ENCODE data around the gene MUSK. TPM values are rescaled to one million over a fixed set of nuclear protein-coding genes. Genes with fewer than 3 reads are reported as not detected.

The MUSK gene
- total RNA-seq, 4 donors from 2014 or later: 1.5 to 7.9 (median 5.4) TPM

GRCh38 chr9:110807956-110808598, 139.5 kb downstream of the MUSK start:
- H3K4me3 ChIP-seq: no peak overlapping the region
- no peaks in the 10 kb centered on the region for H3K9me3 ChIP-seq
- no peak overlapping the region for H3K27ac ChIP-seq (replicated peaks in 1 of 4)
- whole genome bisulfite sequencing: 84% methylated on average over 6 of the region's 6 CpGs
- no peaks in the 10 kb centered on the region for H3K4me1 ChIP-seq
- no peak for DNase-seq (ENCODE audit: extremely low spot score)
- H3K27me3 ChIP-seq: no peaks in the 10 kb centered on the region
- no peaks in the 10 kb centered on the region for H3K36me3 ChIP-seq
- intact Hi-C loops (cut with DNase I): no loop called here
- TF ChIP-seq EP300 (IDR thresholded peaks at IDR 0.05): no peak

GRCh38 chr9:110808599-110808980, 140.0 kb downstream of the MUSK start:
- Histone ChIP-seq H3K27ac (replicated peaks in 1 of 4) (no peak overlapping the region), H3K4me3 (no peak overlapping the region), H3K9me3 (no peaks in the 10 kb centered on the region), H3K27me3 (no peaks in the 10 kb centered on the region), H3K36me3 (no peaks in the 10 kb centered on the region), H3K4me1 (no peaks in the 10 kb centered on the region)
- TF ChIP-seq POLR2A (IDR thresholded peaks at IDR 0.05; ENCODE audit: low read depth) (no peak), EP300 (IDR thresholded peaks at IDR 0.05) (no peak), CTCF (IDR thresholded peaks at IDR 0.05) (no peak), POLR2AphosphoS5 (IDR thresholded peaks at IDR 0.05) (no peak)
- WGBS: 89% methylated on average over 4 of the region's 4 CpGs
- intact Hi-C loops (cut with DNase I): no loop called here
- no peak for DNase-seq (ENCODE audit: extremely low spot score)

DNA sequence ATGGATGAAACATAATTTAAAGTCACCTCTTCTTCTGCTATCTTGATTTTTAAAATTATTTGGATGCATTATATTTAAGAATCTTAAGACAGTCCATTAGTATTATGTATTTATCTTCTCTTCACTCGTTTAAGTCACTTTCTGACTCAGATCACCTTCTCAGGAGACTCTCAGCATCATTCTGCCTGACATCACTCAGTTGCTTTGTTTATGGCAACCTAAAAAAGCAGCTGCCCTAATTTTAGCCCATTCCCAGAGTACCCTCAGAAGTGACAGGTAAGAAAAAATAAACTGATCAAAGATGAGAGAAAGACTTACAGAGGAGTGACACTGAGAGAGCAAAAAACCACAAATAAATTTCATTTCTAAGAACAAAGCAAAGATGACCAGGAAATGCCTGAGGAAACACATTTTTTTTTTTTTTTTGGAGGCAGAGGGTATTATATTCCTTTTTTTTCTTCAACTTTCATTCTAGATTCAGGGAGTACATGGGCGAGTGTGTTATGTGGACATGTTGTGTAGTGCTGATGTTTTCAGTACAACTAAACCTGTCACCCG, 140.5 kb downstream of the MUSK start:
- TF ChIP-seq POLR2AphosphoS5 (IDR thresholded peaks at IDR 0.05) (no peak), CTCF (IDR thresholded peaks at IDR 0.05) (no peak), POLR2A (IDR thresholded peaks at IDR 0.05; ENCODE audit: low read depth) (no peak), EP300 (IDR thresholded peaks at IDR 0.05) (no peak)
- WGBS: 84% methylated on average over 3 of the region's 3 CpGs
- H3K4me1 ChIP-seq: no peaks in the 10 kb centered on the region
- no peaks in the 10 kb centered on the region for H3K27me3 ChIP-seq
- H3K9me3 ChIP-seq: no peaks in the 10 kb centered on the region
- no peaks in the 10 kb centered on the region for H3K36me3 ChIP-seq
- H3K4me3 ChIP-seq: no peak overlapping the region
- intact Hi-C loops (cut with DNase I): no loop called here
- no peak for DNase-seq (ENCODE audit: extremely low spot score)
- no peak overlapping the region for H3K27ac ChIP-seq (replicated peaks in 1 of 4)

GRCh38 chr9:110810262-110810976, 141.8 kb downstream of the MUSK start:
- intact Hi-C loops (cut with DNase I): no loop called here
- Histone ChIP-seq H3K4me3 (no peak overlapping the region), H3K9me3 (no peaks in the 10 kb centered on the region), H3K4me1 (no peaks in the 10 kb centered on the region), H3K36me3 (no peaks in the 10 kb centered on the region), H3K27ac (replicated peaks in 1 of 4) (no peak overlapping the region), H3K27me3 (no peaks in the 10 kb centered on the region)
- no peak for DNase-seq (ENCODE audit: extremely low spot score)
- 97% methylated on average over 1 of the region's 1 CpG for WGBS
- TF ChIP-seq POLR2A (IDR thresholded peaks at IDR 0.05; ENCODE audit: low read depth) (no peak), CTCF (IDR thresholded peaks at IDR 0.05) (no peak), EP300 (IDR thresholded peaks at IDR 0.05) (no peak), POLR2AphosphoS5 (IDR thresholded peaks at IDR 0.05) (no peak)

GRCh38 chr9:110812886-110813285, 144.3 kb downstream of the MUSK start:
- intact Hi-C loops (cut with DNase I): no loop called here
- Histone ChIP-seq H3K27ac (replicated peaks in 1 of 4) (no peak overlapping the region), H3K9me3 (no peaks in the 10 kb centered on the region), H3K4me3 (no peak overlapping the region), H3K27me3 (no peaks in the 10 kb centered on the region), H3K36me3 (no peaks in the 10 kb centered on the region), H3K4me1 (no peaks in the 10 kb centered on the region)
- 72% methylated on average over 3 of the region's 3 CpGs for WGBS
- no peak for TF ChIP-seq POLR2A (IDR thresholded peaks at IDR 0.05; ENCODE audit: low read depth)
- TF ChIP-seq EP300 (IDR thresholded peaks at IDR 0.05): no peak
- TF ChIP-seq CTCF (IDR thresholded peaks at IDR 0.05): no peak
- no peak for TF ChIP-seq POLR2AphosphoS5 (IDR thresholded peaks at IDR 0.05)
- DNase-seq (ENCODE audit: extremely low spot score): no peak

Measured in esophagus muscularis mucosa (tissue), 4 donors.